ENCODE measurements around the gene KRTAP13-1. TPM values are rescaled to one million over a fixed set of nuclear protein-coding genes. Genes with fewer than 3 reads are reported as not detected.

The KRTAP13-1 gene
- total RNA-seq, 1 experiment from 2014 or later: not detected

- intact Hi-C loops (cut with micrococcal nuclease; ENCODE audit: unreplicated experiment): no loop called here
- H3K4me1 ChIP-seq (ENCODE audit: control insufficient read depth, insufficient read depth, low read length): no peaks in the 10 kb centered on the region
- TF ChIP-seq SIN3A (IDR thresholded peaks at IDR 0.05; ENCODE audit: borderline replicate concordance, insufficient read depth, low read depth, low read length): no peak
- TF ChIP-seq POLR2AphosphoS5 (IDR thresholded peaks at IDR 0.05; ENCODE audit: low read depth, low read length): no peak
- TF ChIP-seq CTCF (IDR thresholded peaks at IDR 0.05): no peak
- no peak for TF ChIP-seq REST (IDR thresholded peaks at IDR 0.05; ENCODE audit: insufficient read depth in 1 of 2, low read depth in 2 of 2, low read length in 1 of 2)
- no peak for TF ChIP-seq TCF7L2 (IDR thresholded peaks at IDR 0.05; ENCODE audit: low read depth, low read length)
- H3K36me3 ChIP-seq (ENCODE audit: control insufficient read depth, insufficient read depth, low read length): no peaks in the 10 kb centered on the region
- no peaks in the 10 kb centered on the region for H3K9me3 ChIP-seq (ENCODE audit: control insufficient read depth, insufficient read depth, low read depth, low read length)
- in situ Hi-C loops (cut with HindIII; ENCODE audit: low pct_unique_long_range_greater_than_20kb, low sequenced_read_pairs): no loop called here
- CTCF ChIA-PET: no interaction called here
- no peak overlapping the region for H3K4me3 ChIP-seq (ENCODE audit: low read depth in 2 of 2, low read length in 2 of 2)
- DNase-seq (ENCODE audit: low read depth, low spot score): no peak
- BruUV-seq (replicated peaks): no TSS peak
- POLR2A ChIA-PET: no interaction called here
- no peak overlapping the region for H3K27ac ChIP-seq (ENCODE audit: low read length)
- no peaks in the 10 kb centered on the region for H3K27me3 ChIP-seq (ENCODE audit: control insufficient read depth, insufficient read depth, low read length)
- ATAC-seq: no peak
Observed at GRCh38 chr21:30443226-30443625, 47.4 kb downstream of the KRTAP13-1 start.

GRCh38 chr21:30444204-30444603, 48.4 kb downstream of the KRTAP13-1 start:
- no peak overlapping the region for H3K4me3 ChIP-seq (ENCODE audit: low read depth in 2 of 2, low read length in 2 of 2)
- no peak for ATAC-seq
- DNase-seq (ENCODE audit: low read depth, low spot score): no peak
- ChIA-PET POLR2A (no interaction called here), CTCF (no interaction called here)
- intact Hi-C loops (cut with micrococcal nuclease; ENCODE audit: unreplicated experiment): no loop called here
- no peak for TF ChIP-seq POLR2AphosphoS5 (IDR thresholded peaks at IDR 0.05; ENCODE audit: low read depth, low read length)
- TF ChIP-seq TCF7L2 (IDR thresholded peaks at IDR 0.05; ENCODE audit: low read depth, low read length): no peak
- no peak for TF ChIP-seq SIN3A (IDR thresholded peaks at IDR 0.05; ENCODE audit: borderline replicate concordance, insufficient read depth, low read depth, low read length)
- TF ChIP-seq CTCF (IDR thresholded peaks at IDR 0.05): no peak
- no peak for TF ChIP-seq REST (IDR thresholded peaks at IDR 0.05; ENCODE audit: insufficient read depth in 1 of 2, low read depth in 2 of 2, low read length in 1 of 2)
- in situ Hi-C loops (cut with HindIII; ENCODE audit: low pct_unique_long_range_greater_than_20kb, low sequenced_read_pairs): no loop called here
- no peaks in the 10 kb centered on the region for H3K36me3 ChIP-seq (ENCODE audit: control insufficient read depth, insufficient read depth, low read length)
- no peaks in the 10 kb centered on the region for H3K9me3 ChIP-seq (ENCODE audit: control insufficient read depth, insufficient read depth, low read depth, low read length)
- no peaks in the 10 kb centered on the region for H3K4me1 ChIP-seq (ENCODE audit: control insufficient read depth, insufficient read depth, low read length)
- no peak overlapping the region for H3K27ac ChIP-seq (ENCODE audit: low read length)
- no peaks in the 10 kb centered on the region for H3K27me3 ChIP-seq (ENCODE audit: control insufficient read depth, insufficient read depth, low read length)
- BruUV-seq (replicated peaks): no TSS peak

Small RNA genes within 50 kb of the gene (microRNA-seq; reads per million reads assigned to microRNA genes)
- not detected for gene MIR4327 (ENCODE audit: unreplicated experiment)

Other genes with a start within 250 kb of the KRTAP13-1 start
- gene CLDN17, start 229.2 kb upstream of the KRTAP13-1 start, total RNA-seq (2021; ENCODE audit: unreplicated experiment): not detected
- gene CLDN8, start 179.9 kb upstream of the KRTAP13-1 start, total RNA-seq (2021; ENCODE audit: unreplicated experiment): not detected
- gene KRTAP24-1, start 113.1 kb upstream of the KRTAP13-1 start, total RNA-seq (2021; ENCODE audit: unreplicated experiment): not detected
- not detected for gene KRTAP25-1, start 106.5 kb upstream of the KRTAP13-1 start, total RNA-seq (2021; ENCODE audit: unreplicated experiment)
- gene KRTAP26-1, start 75.7 kb upstream of the KRTAP13-1 start, total RNA-seq (2021; ENCODE audit: unreplicated experiment): not detected
- not detected for gene KRTAP27-1, start 58.3 kb upstream of the KRTAP13-1 start, total RNA-seq (2021; ENCODE audit: unreplicated experiment)
- gene KRTAP23-1, start 47.4 kb upstream of the KRTAP13-1 start, total RNA-seq (2021; ENCODE audit: unreplicated experiment): not detected
- gene KRTAP13-2, start 23.8 kb upstream of the KRTAP13-1 start, total RNA-seq (2021; ENCODE audit: unreplicated experiment): not detected
- not detected for gene KRTAP13-3, start 29.9 kb downstream of the KRTAP13-1 start, total RNA-seq (2021; ENCODE audit: unreplicated experiment)
- gene KRTAP13-4, start 34.2 kb downstream of the KRTAP13-1 start, total RNA-seq (2021; ENCODE audit: unreplicated experiment): not detected
- not detected for gene KRTAP15-1, start 44.2 kb downstream of the KRTAP13-1 start, total RNA-seq (2021; ENCODE audit: unreplicated experiment)
- gene KRTAP19-1, start 84.3 kb downstream of the KRTAP13-1 start, total RNA-seq (2021; ENCODE audit: unreplicated experiment): not detected
- gene KRTAP19-2, start 91.4 kb downstream of the KRTAP13-1 start, total RNA-seq (2021; ENCODE audit: unreplicated experiment): not detected
- not detected for gene KRTAP19-3, start 96.0 kb downstream of the KRTAP13-1 start, total RNA-seq (2021; ENCODE audit: unreplicated experiment)
- not detected for gene KRTAP19-4, start 101.1 kb downstream of the KRTAP13-1 start, total RNA-seq (2021; ENCODE audit: unreplicated experiment)
- gene KRTAP19-5, start 106.1 kb downstream of the KRTAP13-1 start, total RNA-seq (2021; ENCODE audit: unreplicated experiment): not detected
- not detected for gene KRTAP19-6, start 145.8 kb downstream of the KRTAP13-1 start, total RNA-seq (2021; ENCODE audit: unreplicated experiment)
- not detected for gene KRTAP19-7, start 165.3 kb downstream of the KRTAP13-1 start, total RNA-seq (2021; ENCODE audit: unreplicated experiment)
- gene KRTAP22-2, start 194.4 kb downstream of the KRTAP13-1 start, total RNA-seq (2021; ENCODE audit: unreplicated experiment): not detected
- not detected for gene KRTAP6-3, start 196.4 kb downstream of the KRTAP13-1 start, total RNA-seq (2021; ENCODE audit: unreplicated experiment)
- gene KRTAP6-2, start 202.9 kb downstream of the KRTAP13-1 start, total RNA-seq (2021; ENCODE audit: unreplicated experiment): not detected
- gene KRTAP22-1, start 205.1 kb downstream of the KRTAP13-1 start, total RNA-seq (2021; ENCODE audit: unreplicated experiment): not detected
- not detected for gene KRTAP6-1, start 217.9 kb downstream of the KRTAP13-1 start, total RNA-seq (2021; ENCODE audit: unreplicated experiment)
- gene KRTAP20-1, start 220.4 kb downstream of the KRTAP13-1 start, total RNA-seq (2021; ENCODE audit: unreplicated experiment): not detected
- gene KRTAP20-4, start 224.6 kb downstream of the KRTAP13-1 start, total RNA-seq (2021; ENCODE audit: unreplicated experiment): not detected
- gene KRTAP20-2, start 239.2 kb downstream of the KRTAP13-1 start, total RNA-seq (2021; ENCODE audit: unreplicated experiment): not detected
- not detected for gene KRTAP20-3, start 246.8 kb downstream of the KRTAP13-1 start, total RNA-seq (2021; ENCODE audit: unreplicated experiment)